GM21737 (cell line): Measurements from ENCODE around the gene AMY2A.
"Not testable (repeated sequence)": the region's sequence is repeated elsewhere in the genome, so short reads cannot be mapped to it uniquely, and the experiment has no call there.

Source experiments
- ATAC-seq: cut with Tn5 transposase; IDR thresholded peaks from one replicate; pipeline ENCODE4 v1.9.1; 2021; ENCODE audit warnings: mild to moderate bottlenecking, moderate library complexity; ENCODE audit not compliant: unreplicated experiment

The AMY2A gene

GRCh38 chr1:103616994-103617477, at the start of gene AMY2A:
Gene AMY2A, plus strand, starts transcription at chr1:103617427. Its CDS starts 14 bp downstream, at chr1:103617441.
- ATAC-seq: not testable (repeated sequence)

- no peak for ATAC-seq
Observed at GRCh38 chr1:103569493-103569892, 47.7 kb upstream of the AMY2A start.

GRCh38 chr1:103571289-103571688, 45.9 kb upstream of the AMY2A start, which contains the start of gene AMY2B:
Gene AMY2B, plus strand, starts transcription at chr1:103571589. Its CDS starts 14 bp downstream, at chr1:103571603.
- not testable (repeated sequence) for ATAC-seq

- ATAC-seq: no peak
Observed at GRCh38 chr1:103576065-103576464, 41.2 kb upstream of the AMY2A start.

- ATAC-seq: not testable (repeated sequence)
Observed at GRCh38 chr1:103576784-103577183, 40.4 kb upstream of the AMY2A start.

- ATAC-seq: no peak
Observed at GRCh38 chr1:103582464-103582863, 34.8 kb upstream of the AMY2A start.

- no peak for ATAC-seq
Observed at GRCh38 chr1:103583887-103584286, 33.3 kb upstream of the AMY2A start.

GRCh38 chr1:103584537-103584936, 32.7 kb upstream of the AMY2A start:
- no peak for ATAC-seq

- not testable (repeated sequence) for ATAC-seq
Observed at GRCh38 chr1:103602740-103603139, 14.5 kb upstream of the AMY2A start.

- ATAC-seq: no peak
Observed at GRCh38 chr1:103616362-103616761, 865 bp upstream of the AMY2A start.

GRCh38 chr1:103627436-103627835, 10.2 kb downstream of the AMY2A start:
- ATAC-seq: not testable (repeated sequence)

- not testable (repeated sequence) for ATAC-seq
Observed at GRCh38 chr1:103641194-103641593, 24.0 kb downstream of the AMY2A start.

- ATAC-seq: not testable (repeated sequence)
Observed at GRCh38 chr1:103643908-103644307, 26.7 kb downstream of the AMY2A start.

GRCh38 chr1:103650305-103650704, 33.1 kb downstream of the AMY2A start:
- ATAC-seq: not testable (repeated sequence)

- ATAC-seq: not testable (repeated sequence)
Observed at GRCh38 chr1:103650889-103651288, 33.7 kb downstream of the AMY2A start.

GRCh38 chr1:103654133-103654532, 36.9 kb downstream of the AMY2A start:
- ATAC-seq: not testable (repeated sequence)

GRCh38 chr1:103655460-103655859, 38.2 kb downstream of the AMY2A start, which contains the start of gene AMY1A:
Gene AMY1A, plus strand, starts transcription at chr1:103655760. Its CDS starts 571 bp downstream, at chr1:103656331.
- ATAC-seq: not testable (repeated sequence)
